T-helper 2 cell (primary cell): ENCODE data around the gene IGFBP2.

Experiments used
- DNase-seq, 5 experiments: peaks; one replicate each; pipeline versions ENCODE4 v3.0.0 to v3.0.0-alpha.2; 2012 to 2022

IGFBP2 gene

GRCh38 chr2:216687646-216688045 lies 54.4 kb downstream of the IGFBP2 start:
- DNase-seq = no peak

DNA sequence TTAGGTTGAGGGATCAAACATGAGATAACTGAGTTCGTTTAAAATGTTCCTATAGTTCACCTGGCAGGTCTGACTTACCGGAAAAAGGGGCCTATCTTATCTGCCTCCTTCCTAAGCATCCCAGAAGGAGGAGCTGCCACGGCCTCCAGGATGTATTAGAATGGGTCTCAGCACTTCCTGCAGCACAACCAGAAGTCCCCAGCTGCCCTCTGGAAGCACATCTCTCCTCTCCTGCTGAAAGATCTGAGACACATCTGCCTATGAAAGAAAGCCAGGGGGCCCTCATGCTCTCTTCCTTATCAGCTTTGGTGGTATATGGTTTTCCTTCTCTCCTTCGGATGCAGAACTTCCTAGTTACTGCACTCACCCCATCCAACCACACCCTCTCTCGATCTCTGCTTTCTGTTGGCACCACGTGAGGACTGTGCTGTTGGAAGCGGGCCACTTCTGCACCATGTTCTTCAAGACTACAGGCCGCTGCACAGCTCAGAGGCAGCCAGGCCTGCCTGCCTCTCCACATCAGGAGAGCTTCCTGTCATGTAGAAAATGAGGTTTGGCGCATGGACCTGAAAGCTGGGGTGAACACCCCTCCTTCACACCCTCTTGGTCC lies 55.6 kb downstream of the IGFBP2 start:
- no peak for DNase-seq

DNA sequence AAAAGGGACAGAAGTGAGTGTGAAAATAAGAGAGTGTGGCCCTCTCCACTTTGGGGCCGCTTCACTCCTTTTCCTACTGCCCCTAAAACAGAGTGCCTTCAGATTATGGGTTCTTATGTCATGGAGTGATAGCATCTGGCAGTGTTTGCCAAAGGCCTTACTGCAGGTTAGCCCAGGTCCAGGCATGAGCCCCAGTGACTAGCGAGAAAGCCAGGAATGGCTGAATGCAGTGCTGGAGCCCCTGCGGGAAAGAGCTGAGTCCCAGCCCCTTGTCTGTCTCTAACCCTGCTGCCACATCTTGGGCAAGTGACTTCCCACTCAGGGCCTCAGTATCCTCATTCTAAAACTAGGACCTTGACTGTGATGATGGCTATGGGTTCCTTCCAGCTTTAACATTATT lies 56.2 kb downstream of the IGFBP2 start:
- DNase-seq = no peak

GRCh38 chr2:216690456-216690852 lies 57.2 kb downstream of the IGFBP2 start:
- DNase-seq = no peak

DNA sequence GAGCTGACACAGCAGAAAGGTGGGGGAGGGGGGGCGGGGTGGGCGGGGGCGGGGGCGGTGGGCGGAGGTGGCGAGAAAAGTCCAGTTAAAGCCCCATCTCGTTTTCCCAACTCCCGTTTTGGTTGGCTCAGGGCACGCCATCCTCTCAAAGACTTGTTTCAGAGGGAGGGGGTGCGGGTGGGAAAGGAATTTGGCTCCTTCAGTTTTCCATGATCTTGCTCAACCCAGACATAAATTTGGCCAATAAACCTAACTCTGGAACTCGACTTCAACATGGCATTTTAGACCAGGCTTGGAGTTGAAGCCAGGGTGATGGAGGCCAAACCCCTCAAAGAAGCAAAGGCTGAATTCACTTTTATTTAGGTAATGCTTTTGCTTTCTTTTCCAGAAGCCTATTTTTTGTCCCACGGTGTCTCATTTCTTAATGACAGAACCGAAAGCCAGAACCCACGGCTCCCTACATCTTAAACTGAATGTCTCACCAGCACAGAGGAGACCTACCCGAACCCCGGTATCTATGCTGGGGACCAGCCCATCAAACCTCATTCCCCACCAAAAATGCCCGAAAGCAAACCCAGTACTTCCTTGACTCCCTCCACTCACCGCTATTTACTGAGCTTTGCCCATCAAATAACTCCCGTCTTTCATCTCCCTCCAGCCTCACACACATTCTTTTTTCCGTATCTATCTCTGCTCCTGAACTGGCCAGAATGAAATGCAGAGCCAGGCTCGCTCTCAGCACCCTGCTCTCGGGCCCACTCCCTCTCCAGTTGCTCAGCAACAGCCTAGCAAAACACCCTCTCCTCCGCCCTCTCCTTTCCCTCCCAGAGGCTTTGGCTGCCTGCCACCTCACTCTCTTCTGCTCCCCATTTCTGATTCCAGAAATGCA lies 57.9 kb downstream of the IGFBP2 start:
- DNase-seq = peak in 1 of 5 experiments; percentile 21

DNA sequence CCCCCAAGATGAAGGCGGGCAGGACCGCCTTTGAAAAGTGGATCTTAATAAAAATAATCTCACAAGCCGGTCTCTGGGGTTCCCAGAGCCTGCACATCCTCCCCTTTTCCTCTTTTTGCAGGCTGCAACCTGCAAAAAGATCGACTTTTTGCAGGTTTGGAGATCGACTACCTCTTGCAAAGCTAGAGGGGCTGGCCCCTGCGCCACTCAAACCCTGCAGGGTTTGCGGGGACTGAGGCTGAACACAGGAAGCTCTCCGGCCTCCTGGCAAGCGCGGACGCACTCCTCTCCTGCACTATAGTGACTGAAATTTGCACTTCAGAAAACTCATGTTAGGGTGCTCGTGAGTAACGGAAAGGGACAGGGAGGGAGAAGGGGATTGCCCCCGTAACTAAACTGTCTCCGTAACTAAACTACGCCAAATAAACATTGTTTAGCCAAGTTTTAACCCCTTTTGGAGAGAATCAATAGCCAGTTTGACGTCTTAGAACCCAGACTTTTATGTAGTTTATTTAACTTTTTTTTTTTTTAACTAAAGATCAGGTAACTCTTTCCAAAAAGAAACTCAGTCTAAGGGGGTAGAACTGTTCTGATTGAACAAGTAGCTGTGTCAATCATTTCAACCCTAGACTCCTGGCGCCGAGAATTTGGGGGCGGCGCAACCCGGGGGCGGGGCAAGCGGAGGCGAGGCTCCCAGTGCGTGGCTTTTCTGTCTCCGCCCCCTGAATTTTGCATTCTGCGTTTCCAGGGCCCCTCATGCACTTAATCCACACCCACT lies 59.6 kb downstream of the IGFBP2 start:
- peak in 2 of 5 experiments; percentile 21 to 71 for DNase-seq

GRCh38 chr2:216693414-216694080 lies 60.3 kb downstream of the IGFBP2 start:
- no peak for DNase-seq

DNA sequence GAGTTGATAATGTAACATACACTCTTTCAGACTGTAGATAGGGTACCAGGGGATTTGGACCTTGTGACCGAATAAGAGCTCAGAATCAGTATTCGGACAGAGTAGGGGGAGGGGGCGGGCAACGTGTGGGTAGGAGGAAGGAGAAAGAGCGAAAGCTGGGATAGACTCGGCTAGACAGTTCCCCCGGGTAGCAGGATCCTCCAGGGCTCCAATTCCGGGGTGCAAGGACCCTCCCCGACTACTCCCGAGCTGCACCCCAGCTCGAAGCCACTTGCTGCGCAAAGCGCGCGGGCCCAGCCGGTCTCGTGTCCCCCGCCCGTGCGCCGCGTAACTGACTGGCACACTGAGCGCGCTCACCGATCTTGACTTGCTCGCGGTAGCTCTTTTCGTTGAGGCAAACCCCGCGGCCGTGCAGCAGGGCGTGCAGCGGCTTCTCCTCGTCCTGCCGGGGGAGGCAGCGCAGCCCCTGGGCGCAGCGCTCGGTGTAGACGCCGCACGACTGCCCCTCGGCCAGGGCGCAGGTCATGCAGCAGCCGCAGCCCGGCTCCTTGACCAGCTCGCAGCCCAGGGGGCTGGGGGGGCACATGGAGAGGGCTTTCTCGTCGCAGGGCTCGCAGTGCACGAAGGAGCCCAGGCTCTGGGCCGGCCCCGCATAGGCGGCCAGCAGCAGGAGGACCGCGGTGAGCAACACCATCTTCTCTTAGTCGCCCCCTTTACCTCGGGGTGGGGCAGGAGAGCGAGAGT lies 61.0 kb downstream of the IGFBP2 start:
- peak in 1 of 5 experiments; percentile 73 for DNase-seq

GRCh38 chr2:216694826-216695217 lies 61.6 kb downstream of the IGFBP2 start:
- DNase-seq = no peak

GRCh38 chr2:216695401-216695821 lies 62.2 kb downstream of the IGFBP2 start, which contains the start of gene IGFBP5:
TSS of gene IGFBP5 (minus strand) at chr2:216695549. CDS start at chr2:216694775, 774 bp downstream.
- no peak for DNase-seq

GRCh38 chr2:216696321-216696720 lies 63.1 kb downstream of the IGFBP2 start:
- DNase-seq = no peak

DNA sequence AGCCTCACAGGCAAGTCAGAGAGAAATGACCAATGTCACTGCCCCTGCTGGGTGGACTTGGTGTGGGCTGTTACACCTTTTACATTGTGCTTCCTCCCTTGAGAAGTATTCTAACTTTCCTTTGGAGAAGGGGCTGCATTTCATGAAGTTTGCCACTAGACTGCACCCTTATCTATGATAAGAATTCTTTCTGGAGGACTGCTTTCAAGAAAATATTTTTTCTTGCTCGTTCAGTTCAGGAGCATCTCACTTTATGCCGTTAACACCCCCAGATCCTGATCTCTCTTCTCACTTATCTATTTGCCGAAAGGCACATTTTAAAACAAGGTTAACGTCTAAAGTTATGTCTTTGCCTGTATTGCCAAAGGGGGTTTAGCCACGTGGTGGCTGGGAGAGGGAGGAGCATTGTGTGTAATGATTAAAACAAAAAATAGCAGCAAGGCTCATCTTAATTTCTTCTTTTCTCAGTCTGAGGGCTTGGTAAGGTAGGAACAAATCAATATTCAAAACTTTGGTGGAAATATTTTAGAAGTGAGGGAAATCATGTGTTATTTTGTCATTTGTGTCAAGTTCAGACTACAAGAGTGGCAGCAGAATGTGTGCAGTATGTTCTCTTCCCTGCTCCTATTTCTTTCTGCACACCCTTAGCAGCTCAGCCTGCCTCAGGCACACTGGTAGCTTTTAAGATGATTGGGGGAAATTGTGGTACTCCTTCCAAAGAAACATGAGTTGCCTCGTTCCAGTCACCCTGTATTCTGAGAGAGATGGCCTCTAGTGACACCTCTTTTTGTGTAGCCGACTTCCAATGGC lies 63.7 kb downstream of the IGFBP2 start:
- DNase-seq = no peak

GRCh38 chr2:216698293-216698692 lies 65.1 kb downstream of the IGFBP2 start:
- no peak for DNase-seq

DNA sequence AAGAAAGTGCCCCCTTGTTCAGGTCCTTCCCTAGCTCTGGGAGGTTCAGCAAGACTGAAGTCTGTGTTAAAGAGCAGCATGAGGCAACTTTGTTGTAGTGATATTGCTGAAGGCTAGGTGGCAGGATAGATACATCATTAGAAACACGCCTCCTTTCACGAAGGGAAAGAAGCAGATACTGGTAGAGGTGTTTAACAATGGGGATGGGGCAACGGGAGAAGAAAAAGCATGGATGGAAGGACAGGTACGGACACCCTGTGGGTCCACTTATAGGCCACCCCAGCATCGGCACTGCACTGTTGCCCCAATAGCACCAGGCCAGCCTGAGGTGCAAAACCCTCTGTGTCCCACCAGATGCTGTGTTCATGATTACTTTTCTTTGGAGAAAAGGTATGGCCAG lies 65.7 kb downstream of the IGFBP2 start:
- DNase-seq = peak in 1 of 5 experiments; percentile 45

GRCh38 chr2:216700088-216700567 lies 66.9 kb downstream of the IGFBP2 start:
- no peak for DNase-seq

- no peak for DNase-seq
Measured at GRCh38 chr2:216700781-216701180, 67.6 kb downstream of the IGFBP2 start.

- no peak for DNase-seq
Measured at GRCh38 chr2:216701544-216701943, 68.3 kb downstream of the IGFBP2 start.

DNA sequence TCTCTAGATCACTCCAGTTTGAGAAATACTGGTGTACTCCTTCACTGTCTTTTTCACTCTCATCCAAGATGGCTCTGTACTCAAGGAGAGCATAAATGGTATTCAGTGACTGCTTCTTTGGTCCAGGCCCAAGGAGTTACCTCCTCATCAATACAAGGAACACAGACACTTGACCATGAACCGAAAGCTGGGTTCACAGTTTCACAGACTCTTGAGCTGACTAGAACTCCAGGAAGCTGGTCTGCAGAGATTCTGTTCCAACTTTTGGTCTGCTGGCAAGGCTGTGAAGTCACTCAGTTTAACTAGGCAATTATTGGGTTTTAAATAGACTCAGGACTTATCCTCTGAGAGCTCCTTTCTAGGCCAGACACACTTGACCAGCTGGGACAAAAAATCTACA lies 69.5 kb downstream of the IGFBP2 start:
- no peak for DNase-seq

DNA sequence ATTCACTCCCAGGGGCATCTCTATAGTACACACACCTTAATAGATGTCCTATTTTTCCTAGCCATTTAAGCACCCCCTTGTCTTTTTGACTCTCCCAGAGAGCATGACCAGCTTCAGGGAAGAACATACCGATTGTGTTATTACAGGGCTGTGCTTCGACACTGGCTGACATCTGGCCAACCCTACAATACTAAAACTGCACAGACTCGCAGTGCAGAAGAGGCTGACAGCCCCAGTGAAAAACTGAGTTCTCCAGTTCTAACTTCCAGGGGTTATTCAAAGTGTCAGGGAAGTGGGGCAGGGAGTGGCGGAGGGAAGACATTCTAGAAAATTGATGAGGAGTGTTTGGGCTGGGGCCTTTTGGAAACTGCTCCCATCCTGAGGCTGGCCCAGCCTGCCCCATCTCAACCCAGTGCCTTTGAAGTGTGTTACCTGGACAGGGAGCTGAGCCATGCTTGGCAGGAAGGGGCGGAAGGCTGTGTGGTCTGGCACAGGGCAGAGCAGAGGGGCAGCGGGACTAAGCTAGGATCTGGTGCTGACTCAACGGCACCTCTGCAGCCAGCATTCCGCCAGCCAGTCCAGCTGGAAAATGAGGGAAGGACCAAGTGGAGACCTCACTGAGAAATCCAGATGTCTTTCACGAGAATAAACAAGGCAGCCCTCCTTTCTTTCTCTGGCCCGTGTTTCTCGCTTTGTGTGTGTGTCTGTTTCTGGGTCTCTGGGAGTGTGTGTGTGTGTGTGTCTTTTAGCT lies 77.5 kb downstream of the IGFBP2 start:
- no peak for DNase-seq

DNA sequence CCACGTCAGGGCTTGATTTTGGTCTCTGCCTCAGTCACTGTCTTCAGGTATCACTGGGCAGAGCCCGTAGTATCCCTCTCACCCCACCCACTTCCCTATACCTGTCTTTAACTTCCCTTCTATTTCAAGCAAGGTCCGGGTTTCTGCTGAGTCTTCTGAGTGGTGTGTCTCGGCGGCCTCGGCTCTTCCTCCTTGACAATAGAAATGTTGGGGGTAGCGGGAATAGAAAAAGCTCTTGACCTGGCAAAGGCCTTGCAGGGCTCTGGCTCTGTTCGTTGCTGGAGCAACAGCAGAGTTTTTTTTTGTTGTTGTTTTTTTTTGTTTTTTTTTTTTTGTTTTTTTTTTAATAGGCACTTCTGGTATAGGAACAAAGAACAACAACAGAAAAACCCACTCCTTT lies 78.1 kb downstream of the IGFBP2 start:
- no peak for DNase-seq
